ENCODE data around the gene OR2A1.
"Not testable (repeated sequence)": the region's sequence is repeated elsewhere in the genome, so short reads cannot be mapped to it uniquely, and the experiment has no call there.

Gene OR2A1

DNA sequence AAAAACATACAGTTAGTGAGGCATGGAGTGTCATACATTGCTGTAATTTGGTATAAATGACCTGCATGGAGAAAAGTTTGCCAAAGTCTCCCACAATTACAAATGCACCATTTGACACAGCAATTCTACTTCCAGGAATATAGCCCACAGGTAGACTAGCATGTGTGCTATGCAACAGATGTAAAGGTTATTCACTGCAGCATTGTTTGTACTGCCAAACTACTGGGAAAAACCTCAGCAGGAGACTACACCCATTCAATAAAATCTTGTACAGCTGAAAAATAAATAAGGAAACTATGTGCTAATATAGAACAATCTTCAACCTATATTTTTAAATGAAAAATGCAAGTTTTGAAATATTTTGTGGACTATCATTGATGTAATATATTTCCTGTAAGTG, 17.8 kb downstream of the OR2A1 start:
- DNase-seq = not testable (repeated sequence)

DNA sequence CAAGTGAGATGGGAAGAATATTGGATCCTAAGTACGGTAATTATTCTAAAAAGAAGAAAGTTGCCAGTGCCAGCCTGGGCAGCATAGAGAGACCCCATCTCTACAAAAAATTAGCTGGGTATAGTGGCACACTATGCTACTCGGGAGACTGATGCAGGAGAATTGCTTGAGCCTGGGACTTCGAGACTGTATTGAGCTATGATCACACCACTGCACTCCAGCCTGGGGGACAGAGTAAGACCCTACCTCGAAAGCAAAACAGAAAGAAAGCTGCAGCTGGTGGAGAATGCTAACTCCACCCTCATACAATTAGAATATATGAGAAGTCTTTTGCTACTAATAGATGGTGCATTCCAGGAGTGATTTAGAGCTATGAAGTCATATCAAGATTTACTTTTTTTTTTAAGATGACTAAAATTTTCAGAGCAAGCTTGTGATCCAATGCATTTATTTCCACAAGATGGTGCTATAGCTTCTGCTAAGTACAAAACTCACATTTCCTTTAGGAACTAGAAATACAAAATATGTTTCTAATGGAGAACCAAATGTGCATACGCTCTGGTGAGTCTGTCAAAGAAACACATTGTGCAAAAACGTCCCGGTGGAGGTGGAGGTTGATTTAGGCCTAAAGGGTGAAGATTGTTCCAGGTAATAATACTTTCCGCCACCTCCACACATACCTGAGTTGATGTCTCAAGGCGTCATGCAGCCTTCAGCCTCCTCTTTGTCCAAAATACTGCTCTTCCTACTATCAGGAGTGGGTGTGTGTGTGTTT, 19.2 kb downstream of the OR2A1 start:
- not testable (repeated sequence) for DNase-seq

DNA sequence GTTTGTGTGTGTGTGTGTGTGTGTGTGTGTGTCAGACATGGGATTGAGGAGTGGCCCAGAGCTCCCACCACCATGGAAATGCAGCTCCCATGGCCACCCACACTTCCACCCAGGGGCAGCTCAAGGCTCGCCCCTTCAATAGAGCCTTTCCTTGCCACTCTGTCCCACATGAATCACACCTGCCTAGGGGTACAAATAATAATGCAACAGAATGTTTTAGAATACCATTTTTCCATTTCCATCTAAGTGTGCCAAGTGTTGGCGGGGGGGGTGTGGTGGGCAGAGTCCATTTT, 19.7 kb downstream of the OR2A1 start:
- DNase-seq = not testable (repeated sequence)

DNA sequence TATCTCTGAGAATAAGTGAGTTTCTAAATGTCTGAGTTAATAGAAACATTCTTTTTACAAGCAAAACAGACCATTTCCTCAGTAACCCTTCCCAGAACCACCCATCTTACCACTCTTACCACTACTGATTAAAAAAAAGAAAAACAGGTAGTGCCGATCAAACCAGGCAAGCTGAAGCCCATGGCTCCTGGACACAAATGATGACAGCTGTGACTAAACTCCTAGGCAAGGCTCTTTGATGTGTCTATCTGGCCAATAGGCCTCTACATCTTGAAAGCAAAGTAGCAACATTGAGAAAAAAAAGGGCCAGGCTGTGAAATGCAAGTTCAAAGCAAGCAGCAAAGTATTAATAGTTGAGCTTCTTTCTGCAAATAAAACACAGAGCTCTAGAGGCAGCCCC, 36.4 kb downstream of the OR2A1 start:
- DNase-seq = not testable (repeated sequence)

GRCh38 chr7:144351667-144352066, 39.4 kb downstream of the OR2A1 start:
- DNase-seq = not testable (repeated sequence)

- DNase-seq = not testable (repeated sequence)
Measured at GRCh38 chr7:144355176-144355822, 43.1 kb downstream of the OR2A1 start, which contains the start of gene ARHGEF5. Gene ARHGEF5 (plus strand): TSS chr7:144355402. CDS start chr7:144362670, 7,268 bp downstream.

DNA sequence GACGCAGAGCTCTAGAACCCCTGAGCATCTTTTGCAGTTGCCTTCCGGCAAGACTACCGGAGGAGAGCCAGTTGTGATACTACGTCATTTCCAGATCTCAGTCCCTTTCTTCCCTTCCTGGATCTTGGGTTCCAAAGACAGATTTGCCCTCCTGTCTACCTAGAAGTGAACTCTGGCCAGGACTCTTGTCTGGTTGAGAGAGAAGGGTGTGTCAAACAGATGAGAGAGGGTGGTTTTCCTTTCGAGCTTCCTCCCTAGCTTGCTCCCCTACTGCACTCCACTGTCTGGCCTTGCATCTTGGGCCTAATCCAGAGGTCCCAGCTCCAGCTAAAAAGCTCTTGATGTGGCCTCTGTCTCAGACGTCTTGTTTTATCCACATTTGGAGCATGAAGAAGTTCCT, 44.0 kb downstream of the OR2A1 start:
- DNase-seq = not testable (repeated sequence)

DNA sequence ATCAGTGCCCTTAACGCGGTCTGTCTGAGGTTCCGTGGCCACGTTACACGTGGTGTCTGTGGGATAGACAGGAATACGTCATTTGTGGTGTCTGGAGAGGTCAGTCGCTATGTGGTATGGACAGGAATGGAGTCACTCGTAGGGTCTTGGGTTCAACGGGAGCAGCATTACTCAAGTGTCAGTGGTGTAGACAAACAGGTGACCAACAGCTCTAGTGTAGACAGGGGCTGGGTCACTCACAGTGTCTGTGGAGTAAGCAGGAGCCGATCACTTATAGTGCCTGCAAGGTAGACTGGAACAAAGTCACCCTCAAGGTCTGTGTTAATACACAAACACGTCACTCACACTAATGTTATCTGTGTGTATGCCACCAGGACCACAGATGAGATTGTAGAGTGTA, 44.6 kb downstream of the OR2A1 start:
- not testable (repeated sequence) for DNase-seq

DNA sequence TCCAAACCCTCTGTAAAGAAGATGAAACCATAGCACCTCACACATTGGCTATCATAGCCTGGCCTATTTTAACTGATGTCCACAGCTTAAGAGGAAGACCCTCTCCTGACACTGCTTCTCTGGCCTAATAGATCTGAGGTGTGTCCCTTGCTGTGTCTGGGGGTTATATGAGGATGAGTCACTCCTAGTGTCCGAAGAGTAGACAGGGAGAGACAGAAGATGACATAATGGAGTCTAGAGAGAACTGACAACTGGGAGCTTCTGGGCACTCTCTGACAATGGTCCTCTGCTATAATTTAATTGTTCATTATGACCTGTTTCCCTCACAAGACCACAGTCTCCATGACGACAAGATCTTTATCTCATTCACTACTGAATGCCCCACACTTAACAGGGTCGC, 49.8 kb downstream of the OR2A1 start:
- not testable (repeated sequence) for DNase-seq

- not testable (repeated sequence) for DNase-seq
Measured at GRCh38 chr7:144365523-144365922, 53.3 kb downstream of the OR2A1 start.

GRCh38 chr7:144367250-144367649, 55.0 kb downstream of the OR2A1 start:
- DNase-seq = not testable (repeated sequence)

DNA sequence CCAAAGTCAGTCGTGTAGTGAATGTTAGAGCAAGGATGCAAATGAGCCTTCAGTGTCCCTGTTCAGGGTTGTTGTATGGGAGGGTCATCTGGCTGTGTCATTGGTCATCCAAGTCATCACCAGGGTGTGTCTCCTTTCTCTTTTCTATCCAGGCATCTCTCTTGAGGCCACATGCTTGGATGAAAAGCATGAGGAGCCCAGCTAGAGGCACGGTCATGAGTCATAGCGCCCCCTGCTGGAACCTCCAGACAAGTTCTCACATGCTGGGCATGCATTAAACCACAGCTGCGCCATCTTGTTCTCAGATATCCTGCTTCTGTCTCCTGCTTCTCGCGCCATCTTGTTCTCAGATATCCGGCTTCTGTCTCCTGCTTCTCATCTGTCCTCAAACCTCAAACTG, 57.0 kb downstream of the OR2A1 start:
- not testable (repeated sequence) for DNase-seq
